ENCODE measurements around the gene DOCK10. TPM values are rescaled to one million over a fixed set of nuclear protein-coding genes. Genes with fewer than 3 reads are reported as not detected.

The DOCK10 gene
- total RNA-seq, 1 donor from 2014 or later, result 3.6 TPM

GRCh38 chr2:224941960-224942359 lies 100.3 kb downstream of the DOCK10 start:
- H3K4me3 Mint-ChIP-seq (ENCODE audit: low read depth), result no peak overlapping the region
- TF ChIP-seq CTCF (IDR thresholded peaks at IDR 0.05; ENCODE audit: unreplicated experiment), result no peak

GRCh38 chr2:224940618-224941017 lies 101.7 kb downstream of the DOCK10 start:
- H3K4me3 Mint-ChIP-seq (ENCODE audit: low read depth), result no peak overlapping the region
- no peaks in the 10 kb centered on the region for H3K27me3 Mint-ChIP-seq
- no peaks in the 10 kb centered on the region for H3K9me3 Mint-ChIP-seq (ENCODE audit: low read depth)
- TF ChIP-seq CTCF (IDR thresholded peaks at IDR 0.05; ENCODE audit: unreplicated experiment), result no peak
- H3K36me3 Mint-ChIP-seq (ENCODE audit: insufficient read depth), result no peaks in the 10 kb centered on the region
- no peak for DNase-seq (ENCODE audit: low spot score, unreplicated experiment)
- no peak overlapping the region for H3K27ac Mint-ChIP-seq
- peaks cover 13% of the 10 kb centered on the region for H3K4me1 Mint-ChIP-seq (ENCODE audit: low read depth)

More at GRCh38 chr2:224941960-224942359, 100.3 kb downstream of the DOCK10 start:
- H3K27ac Mint-ChIP-seq, result no peak overlapping the region
- H3K9me3 Mint-ChIP-seq (ENCODE audit: low read depth), result no peaks in the 10 kb centered on the region
- no peaks in the 10 kb centered on the region for H3K36me3 Mint-ChIP-seq (ENCODE audit: insufficient read depth)
- no peak for DNase-seq (ENCODE audit: low spot score, unreplicated experiment)
- peaks cover 13% of the 10 kb centered on the region for H3K4me1 Mint-ChIP-seq (ENCODE audit: low read depth)
- H3K27me3 Mint-ChIP-seq, result peaks cover 3% of the 10 kb centered on the region

- Mint-ChIP-seq H3K9me3 (ENCODE audit: low read depth) (no peaks in the 10 kb centered on the region), H3K27me3 (no peaks in the 10 kb centered on the region), H3K27ac (no peak overlapping the region), H3K4me3 (ENCODE audit: low read depth) (no peak overlapping the region), H3K4me1 (ENCODE audit: low read depth) (peaks cover 13% of the 10 kb centered on the region), H3K36me3 (ENCODE audit: insufficient read depth) (no peaks in the 10 kb centered on the region)
- TF ChIP-seq CTCF (IDR thresholded peaks at IDR 0.05; ENCODE audit: unreplicated experiment), result no peak
- no peak for DNase-seq (ENCODE audit: low spot score, unreplicated experiment)
These were observed 103.6 kb downstream of the DOCK10 start for GRCh38 chr2:224938651-224939182.

- Mint-ChIP-seq H3K36me3 (ENCODE audit: insufficient read depth) (no peaks in the 10 kb centered on the region), H3K27ac (no peak overlapping the region), H3K9me3 (ENCODE audit: low read depth) (no peaks in the 10 kb centered on the region), H3K27me3 (no peaks in the 10 kb centered on the region), H3K4me3 (ENCODE audit: low read depth) (no peak overlapping the region), H3K4me1 (ENCODE audit: low read depth) (peaks cover 13% of the 10 kb centered on the region)
- DNase-seq (ENCODE audit: low spot score, unreplicated experiment), result no peak
- no peak for TF ChIP-seq CTCF (IDR thresholded peaks at IDR 0.05; ENCODE audit: unreplicated experiment)
These were observed 104.4 kb downstream of the DOCK10 start for GRCh38 chr2:224937887-224938286.

- H3K27ac Mint-ChIP-seq, result no peak overlapping the region
- no peaks in the 10 kb centered on the region for H3K9me3 Mint-ChIP-seq (ENCODE audit: low read depth)
- no peaks in the 10 kb centered on the region for H3K36me3 Mint-ChIP-seq (ENCODE audit: insufficient read depth)
- no peak for DNase-seq (ENCODE audit: low spot score, unreplicated experiment)
- peaks cover 11% of the 10 kb centered on the region for H3K4me1 Mint-ChIP-seq (ENCODE audit: low read depth)
- H3K4me3 Mint-ChIP-seq (ENCODE audit: low read depth), result no peak overlapping the region
- no peak for TF ChIP-seq CTCF (IDR thresholded peaks at IDR 0.05; ENCODE audit: unreplicated experiment)
- no peaks in the 10 kb centered on the region for H3K27me3 Mint-ChIP-seq
These were observed 107.6 kb downstream of the DOCK10 start for GRCh38 chr2:224934526-224935188.
